ENCODE data around the gene ATP8B1.

The ATP8B1 gene

DNA sequence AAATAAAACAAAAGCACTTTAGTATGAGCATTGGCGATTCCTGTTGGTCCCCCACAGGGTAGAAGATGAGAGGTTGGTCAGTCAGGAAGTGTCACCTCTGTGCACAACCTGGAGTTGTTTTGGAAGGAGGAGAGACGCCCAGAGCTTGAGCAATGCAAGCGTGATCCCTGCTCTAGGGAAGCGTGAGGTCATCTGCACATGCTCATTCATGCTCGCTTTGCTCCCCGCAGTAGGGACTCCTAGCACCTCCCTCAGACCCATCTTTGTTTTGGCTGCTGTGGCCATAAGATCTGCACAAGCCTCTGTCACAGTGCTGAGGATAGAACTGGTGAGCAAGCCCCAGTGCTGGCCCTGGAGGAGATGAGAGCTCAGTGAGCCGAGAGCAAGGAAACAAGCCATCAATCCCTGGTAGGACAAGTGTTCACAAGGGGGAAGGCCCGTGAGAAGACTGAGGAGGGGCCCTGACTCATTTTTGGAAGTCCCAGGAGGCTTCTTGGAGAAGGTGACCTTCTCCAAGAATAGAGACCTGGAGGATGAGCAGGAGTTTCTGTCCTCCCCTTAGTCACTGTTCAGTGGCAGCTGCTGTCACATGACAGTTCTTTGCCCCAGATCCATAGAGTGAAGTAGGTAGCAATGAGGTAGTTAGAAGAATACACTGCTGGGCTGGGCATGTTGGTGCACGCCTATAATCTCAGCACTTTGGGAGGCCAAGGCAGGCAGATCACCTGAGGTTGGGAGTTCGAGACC, 13.3 kb upstream of the ATP8B1 start:
- no peak for DNase-seq

DNA sequence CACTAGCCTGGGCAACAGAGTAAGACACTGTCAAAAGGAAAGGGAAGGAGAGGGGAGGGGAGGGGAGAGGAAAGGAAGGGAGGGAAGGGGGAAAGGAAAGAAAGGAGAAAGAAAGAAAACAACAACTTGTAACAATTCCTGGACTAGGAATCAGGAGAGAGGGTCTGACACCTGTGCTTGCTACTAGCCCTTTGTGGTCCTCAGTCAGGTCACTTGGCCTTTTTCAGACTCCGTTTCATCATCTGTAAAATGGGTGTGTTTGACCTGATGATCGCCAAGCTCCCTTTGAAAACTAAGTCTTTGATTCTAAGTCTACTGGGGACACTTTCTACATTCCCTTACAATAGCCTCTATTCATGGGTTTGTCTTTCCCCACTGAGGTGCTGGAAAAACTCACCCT, 11.4 kb upstream of the ATP8B1 start:
- DNase-seq: no peak

DNA sequence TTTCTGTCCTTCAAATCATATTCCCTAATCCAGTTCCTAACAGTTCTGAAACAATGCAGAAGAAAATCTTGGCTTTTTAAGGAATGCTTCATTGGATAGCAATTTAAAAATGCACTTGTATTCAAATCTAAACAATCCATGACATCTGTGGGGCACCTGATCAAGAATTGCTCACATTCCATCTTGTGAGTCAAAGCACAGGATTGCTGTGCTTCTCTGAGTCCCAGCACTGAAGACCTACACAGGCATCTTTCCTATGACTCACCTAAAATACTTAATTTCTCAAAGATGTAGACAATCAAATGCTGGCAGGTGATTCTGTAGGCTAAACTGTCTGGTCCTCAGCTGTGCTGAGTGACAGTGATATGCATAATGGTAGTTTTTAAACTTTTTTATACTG, 10.1 kb upstream of the ATP8B1 start:
- DNase-seq: no peak

DNA sequence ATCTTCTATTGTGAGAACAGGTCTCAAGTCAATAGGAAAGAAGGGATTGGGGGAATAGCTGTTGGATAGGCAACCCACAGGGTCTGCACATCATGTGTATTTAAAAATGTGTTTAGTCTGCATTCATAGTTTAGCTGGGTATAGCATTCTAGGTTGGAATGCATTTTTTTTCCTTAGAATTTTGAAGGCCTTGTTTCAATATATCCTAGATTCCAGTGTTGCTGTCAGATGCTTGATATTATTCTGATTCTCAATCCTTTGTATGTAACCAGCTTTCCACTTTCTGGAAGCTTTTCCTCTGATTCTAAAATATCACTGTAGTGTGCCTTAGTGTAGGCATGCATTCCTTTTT, 9.0 kb upstream of the ATP8B1 start:
- DNase-seq: no peak

DNA sequence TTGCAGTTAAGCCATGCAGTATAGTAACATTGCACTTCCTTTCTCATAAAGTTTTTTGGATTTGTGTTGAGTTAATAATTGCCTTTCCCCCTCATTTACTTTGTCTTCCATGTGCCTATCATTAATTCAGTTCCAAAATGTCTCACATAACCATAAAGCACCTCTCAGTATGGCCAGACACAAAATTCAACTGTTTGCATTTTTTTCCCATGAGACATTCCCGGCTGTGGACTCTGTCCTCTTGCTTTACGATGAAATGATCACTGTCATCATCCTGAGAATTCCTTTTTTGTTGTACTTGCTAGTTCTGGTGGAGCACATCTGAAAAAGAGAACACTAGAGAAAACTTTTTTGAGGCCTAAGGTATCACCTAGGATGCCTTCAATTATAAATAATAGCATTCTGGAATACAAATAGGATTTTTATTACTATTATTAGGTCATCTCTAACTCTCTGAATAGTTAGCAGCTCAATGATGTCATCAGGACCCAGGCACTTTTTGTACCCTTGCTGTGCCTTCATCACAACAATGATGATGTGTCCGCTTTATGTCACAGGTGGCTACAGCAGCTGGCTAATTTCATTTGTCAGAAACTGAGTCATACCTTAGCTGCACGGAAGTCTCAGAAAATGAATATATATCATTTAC, 8.5 kb upstream of the ATP8B1 start:
- DNase-seq: no peak

DNA sequence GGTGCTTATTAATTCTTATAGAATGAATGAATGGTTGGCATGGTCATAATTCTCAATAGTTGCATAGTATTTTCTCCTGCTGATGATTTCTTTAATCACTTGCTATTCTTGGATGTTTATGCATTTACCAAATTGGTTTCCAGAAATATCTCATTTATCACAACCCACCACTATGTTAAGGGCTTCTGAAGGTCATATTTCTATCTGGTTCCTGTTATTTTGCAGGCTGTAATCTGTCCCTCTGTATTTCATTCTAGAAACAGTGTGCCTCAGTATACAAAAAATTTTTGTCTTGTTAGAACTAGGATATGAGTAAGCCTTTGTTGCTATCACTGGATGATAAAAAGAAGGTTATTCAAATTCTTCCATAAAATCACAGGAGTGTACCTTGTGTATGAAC, 6.1 kb upstream of the ATP8B1 start:
- no peak for DNase-seq

DNA sequence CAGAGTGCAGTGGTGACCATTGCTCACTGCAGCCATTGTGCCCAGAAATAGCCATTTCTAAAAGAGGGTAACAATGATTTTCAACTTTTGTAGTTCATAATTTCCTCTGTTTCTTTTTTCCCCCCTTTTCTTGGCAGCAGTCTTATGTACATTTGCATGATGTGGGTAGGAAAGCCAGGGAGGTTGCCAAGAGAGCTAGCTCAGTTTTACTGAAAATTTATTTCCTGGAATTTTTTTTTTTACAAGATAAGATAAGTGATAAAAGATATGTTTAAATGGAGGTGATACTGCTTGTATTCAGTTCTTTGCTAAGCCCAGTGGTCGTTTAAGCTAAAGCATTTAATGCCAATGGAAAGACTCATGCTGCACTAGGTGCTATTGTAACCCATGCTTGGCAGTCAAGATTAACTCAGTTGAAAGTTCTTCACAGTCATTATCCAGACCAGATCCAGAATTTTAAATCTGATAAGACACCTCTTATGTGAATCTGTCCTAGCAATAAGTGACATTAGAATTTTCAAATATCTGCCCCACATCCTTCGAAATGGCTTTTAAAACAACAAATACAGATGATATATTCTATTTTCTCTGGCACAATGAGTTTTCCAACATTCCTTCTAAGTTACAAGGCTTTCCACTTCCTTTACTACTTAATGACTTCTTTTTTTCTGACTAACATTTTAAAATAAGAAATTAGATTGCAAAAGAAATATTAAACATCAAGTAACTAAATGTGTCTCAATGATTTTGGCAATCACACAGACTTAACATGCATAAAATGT, 4.4 kb upstream of the ATP8B1 start:
- no peak for DNase-seq

DNA sequence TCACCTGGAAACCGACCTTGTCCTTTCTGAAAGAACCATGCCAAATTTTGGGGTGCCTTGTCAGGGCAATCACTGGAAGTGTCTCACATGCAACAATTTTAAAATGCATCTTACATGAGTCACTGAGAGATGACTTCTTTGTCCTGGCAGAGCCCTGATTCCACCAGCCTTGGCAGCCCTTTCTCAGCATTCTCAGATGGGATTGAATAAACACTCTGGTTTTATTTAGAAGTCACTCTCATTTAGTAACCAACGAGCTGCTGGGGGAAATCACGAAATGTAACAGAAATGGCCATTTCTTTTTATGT, 3.8 kb upstream of the ATP8B1 start:
- DNase-seq: no peak

DNA sequence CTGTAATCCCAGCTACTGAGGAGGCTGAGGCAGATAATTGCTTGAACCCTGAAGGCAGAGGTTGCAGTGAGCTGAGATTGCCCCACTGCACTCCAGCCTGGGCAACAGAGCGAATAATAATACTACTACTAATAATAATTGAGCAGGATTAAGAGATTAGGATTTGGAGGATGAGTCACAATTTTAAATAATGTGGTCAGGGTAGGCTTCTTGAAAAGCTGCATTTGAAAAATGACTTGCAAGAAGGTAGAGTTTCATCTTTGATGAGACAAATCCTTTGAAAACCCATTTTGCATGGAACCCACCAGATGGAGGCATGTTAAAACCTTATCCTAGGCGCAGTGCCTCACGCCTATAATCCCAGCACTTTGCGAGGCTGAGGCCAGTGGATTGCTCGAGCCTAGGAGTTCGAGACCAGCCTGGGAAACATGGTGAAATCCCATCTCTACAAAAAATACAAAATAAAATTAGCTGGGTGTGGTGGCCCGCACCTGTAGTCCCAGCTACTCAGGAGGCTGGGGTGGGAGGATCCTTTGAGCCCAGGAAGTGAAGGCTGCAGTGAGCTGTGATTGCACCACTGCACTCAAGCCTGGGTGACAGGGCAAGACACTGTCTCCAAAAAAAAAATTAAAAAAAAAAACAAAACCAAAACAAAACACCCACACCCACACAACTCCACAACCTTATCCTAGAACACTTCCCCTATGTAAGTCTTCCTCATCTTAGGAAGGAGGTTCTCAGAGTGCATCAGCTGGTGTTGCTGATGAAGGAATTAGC, 3.3 kb upstream of the ATP8B1 start:
- no peak for DNase-seq

DNA sequence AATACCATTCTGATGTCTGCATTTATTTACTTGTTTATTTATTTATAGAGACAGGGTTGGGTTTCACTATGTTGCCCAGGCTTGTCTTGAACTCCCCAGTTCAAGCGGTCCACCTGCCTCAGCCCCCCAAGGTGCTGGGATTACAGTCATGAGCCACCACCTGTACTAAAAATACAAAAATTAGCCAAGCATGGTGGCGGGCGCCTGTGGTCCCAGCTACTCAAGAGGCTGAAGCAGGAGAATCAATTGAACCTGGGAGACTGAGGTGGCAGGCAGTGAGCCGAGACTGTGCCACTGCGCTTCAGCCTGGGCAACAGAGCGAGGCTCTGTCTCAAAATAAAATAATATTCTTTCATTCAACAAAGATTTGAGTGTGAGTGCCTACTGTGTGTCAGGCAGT, 2.0 kb upstream of the ATP8B1 start:
- DNase-seq: no peak

DNA sequence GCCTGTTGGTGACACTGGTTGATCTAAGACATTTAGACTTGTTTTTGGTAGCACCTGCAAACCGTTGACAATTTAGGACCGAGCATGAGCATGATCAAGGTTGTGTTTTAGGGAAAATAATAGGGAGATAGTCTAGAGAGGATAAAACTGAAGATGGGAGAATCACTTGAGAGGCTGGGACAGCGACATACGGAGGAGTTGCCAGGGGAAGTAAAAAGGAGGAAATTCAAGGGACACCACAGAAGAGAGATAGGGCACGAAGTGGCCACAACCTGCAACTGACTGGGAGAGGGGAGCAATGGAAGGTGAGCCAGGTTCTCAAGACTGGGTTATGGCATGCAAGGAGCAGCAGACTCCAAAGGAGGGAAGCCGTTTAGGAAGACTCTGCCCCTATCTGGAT, 1.4 kb upstream of the ATP8B1 start:
- DNase-seq: no peak

DNA sequence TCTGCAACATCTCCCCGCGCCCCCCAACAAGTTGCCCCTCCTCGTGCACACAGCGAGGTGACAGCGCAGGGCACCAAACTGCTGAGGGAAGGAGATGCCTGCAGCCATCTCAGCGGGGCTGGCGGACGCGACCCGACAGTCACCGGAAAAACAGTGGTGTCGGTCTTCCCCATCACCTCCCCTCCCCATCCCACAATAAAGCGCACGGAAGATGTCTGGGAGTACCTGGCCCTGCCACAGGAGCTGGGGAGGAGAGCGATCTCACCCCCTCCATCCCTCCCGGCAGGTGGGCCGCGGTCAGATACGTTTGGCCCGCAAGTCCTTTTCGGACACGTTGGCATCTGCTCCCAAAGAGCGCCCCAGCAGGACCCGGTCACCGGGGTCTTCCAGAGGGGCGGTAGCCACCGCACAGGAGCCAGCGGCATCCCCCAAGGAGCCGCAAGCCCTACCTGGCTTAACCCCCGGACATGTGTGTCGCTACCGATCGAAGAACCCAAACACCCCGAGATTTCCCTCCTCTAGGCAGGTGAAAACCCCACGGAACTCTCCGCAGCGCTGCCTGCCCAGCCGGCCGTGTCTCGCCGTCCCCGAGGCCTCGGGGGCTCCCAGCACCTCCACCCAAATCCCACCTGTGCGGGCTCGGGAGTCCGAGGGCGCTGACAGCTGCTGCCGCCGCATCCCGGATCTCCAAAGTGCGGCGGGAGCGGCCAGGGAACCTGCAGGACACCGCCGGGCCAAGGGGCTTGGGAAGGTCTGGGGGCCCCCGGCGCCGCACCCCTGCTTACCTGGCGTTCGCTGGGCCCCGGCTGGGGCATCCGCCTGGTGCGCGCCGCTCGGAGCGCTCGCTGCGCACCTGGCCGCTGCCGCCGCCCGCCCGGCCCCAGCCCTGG, 657 bp downstream of the ATP8B1 start:
- no peak for DNase-seq

DNA sequence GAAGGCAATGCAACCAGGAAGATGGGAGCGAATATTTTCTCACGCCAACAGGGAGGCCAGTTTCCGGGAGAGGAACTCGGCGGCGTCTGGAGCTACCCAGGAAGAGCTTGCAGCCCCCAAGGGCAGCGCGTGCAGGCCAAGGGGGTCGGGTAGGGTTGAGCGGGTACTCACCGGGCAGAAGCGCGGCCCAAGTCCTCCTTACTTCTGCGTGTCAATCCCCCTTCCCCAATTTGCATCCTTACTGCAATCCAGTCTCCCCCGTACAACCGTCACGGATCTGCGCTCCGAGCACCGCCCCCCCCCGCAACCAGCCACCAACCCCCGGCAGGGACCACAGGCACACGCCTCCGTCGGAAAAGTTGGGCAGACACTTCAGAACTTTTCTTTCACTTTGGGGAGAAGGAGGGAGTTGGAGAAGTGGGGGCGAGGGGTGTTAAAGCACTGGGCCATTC, 1.3 kb downstream of the ATP8B1 start:
- no peak for DNase-seq

DNA sequence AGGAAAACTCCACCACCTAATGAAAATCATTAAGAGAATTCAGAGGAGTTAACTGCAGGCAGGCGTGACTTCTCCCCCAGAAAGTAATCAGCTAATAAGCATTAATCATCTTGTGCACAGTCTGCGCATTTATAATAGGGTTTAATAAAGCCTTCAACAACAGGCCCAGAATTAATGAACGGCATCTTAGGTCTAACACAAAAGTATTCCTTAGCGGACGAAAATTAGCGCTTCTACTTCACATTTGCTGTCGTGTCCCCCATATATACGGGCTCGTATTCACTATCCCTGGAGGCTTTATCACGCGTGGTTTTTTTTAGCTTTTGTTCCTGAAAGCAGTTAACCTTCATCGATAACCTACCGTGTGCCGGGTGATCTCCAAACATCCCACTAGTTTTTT, 1.8 kb downstream of the ATP8B1 start:
- no peak for DNase-seq

DNA sequence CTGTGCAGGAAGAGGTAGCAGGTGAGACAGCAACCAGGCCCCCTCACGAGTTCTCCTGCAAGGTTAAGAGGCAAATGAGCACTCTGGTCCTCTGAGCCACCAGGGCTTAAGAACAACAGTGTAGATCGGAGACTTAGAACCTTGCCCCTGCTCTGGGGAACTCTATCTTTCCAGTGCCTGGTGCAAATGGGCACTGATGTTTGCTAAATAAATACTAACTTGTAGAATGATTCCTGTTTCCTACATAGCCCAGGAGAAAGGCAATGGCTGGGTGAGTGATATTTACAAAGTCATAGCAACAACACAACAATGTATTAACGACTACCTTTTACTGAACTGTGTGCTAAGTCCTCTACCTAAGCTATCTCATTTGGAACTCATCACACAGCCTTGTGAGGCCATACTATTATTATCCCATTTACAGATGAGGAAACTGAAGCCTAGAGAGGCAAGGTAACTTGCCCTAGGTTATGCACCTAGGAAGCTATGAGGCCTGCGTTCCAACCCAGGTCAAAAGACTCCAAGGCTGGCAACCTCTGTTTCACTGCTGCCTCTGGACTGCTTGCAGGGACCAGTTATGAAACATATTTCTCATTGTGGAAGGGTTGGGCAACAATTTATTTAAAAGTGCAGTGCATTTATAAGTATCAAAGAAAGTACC, 4.3 kb downstream of the ATP8B1 start:
- DNase-seq: no peak

DNA sequence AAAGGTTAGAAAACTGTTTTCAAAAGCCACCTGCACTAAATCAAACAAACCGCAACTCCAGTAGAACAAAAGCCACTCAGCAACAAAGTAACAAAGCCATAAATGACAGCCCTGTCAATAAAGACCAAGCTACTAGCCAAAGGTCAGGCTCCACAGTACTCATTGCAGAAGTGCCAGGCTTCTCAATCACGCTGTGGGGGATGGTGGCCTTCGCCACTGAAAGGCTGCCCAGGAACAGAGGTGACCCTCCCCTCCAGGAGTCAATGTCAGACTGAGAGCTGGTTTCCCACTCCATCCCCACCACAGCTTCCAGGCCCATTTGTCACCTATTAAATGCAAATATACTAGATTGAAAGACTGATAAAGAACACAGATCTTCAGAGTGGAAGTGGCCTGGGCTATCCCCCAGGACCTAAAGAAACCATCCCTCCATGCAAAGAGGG, 5.9 kb downstream of the ATP8B1 start:
- DNase-seq: no peak

DNA sequence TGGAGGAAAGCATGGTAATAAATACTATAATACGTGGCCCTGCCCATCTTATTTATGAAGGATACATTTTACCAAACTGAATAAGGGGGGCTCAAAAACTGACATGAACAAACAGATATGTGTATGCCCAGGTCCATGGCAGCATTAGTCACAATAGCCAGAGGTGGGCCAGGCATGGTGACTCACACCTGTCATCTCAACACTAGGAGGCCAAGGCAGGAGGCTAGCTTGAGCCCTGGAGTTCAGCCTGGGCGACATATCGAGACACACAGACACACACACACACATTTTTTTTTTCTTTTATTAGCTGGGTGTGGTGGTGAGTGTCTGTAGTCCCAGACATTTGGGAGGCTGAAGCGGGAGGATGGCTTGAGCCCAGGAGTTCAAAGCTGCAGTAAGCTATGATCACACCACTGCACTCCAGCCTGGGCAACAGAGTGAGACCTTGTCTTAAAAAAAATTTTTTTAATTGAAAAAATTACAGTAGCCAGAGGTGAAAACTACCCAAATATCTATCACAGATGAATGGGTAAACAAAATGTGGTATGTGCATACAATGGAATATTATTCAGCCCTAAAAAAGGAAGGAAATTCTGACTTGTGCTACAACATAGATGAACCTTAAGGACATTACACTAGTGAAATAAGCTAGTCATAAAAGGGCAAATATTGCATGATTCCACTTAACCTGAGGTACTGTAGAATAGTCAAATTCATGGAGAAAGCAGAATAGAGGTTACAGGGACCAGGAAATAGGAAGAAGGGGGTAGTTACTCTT, 8.0 kb downstream of the ATP8B1 start:
- DNase-seq: no peak

DNA sequence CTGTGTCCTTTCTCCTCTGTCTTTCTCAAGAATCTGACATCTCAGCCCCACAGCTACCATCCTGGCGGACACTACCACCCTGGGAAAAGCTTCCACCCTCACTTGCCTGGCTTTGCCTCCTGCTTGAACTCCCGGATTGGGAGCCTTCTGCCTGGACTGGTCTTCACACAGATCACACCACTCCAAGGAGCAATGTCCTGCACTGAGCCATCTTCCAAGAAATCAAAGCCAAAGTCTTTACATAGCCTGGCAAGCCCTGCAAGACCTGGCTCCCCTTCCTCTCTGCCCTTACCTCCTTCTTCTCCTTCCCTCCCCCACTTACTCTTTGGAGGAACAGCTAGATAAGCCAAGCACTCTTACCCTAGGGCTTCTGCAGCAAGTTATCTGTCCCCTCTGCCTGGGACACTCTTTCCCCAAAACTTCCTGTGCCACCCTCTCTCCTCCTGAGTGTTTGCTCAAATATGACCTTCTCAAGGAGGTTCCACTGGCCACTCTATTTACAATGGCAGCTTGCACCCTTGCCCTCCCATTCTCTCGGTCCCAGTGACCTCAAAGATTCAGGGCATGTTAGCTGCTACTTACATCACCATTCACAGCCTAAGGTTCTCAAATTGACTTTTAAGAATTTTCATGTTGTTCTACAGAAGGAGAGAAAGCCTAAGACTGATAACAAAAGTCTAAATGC, 9.7 kb downstream of the ATP8B1 start:
- DNase-seq: no peak

DNA sequence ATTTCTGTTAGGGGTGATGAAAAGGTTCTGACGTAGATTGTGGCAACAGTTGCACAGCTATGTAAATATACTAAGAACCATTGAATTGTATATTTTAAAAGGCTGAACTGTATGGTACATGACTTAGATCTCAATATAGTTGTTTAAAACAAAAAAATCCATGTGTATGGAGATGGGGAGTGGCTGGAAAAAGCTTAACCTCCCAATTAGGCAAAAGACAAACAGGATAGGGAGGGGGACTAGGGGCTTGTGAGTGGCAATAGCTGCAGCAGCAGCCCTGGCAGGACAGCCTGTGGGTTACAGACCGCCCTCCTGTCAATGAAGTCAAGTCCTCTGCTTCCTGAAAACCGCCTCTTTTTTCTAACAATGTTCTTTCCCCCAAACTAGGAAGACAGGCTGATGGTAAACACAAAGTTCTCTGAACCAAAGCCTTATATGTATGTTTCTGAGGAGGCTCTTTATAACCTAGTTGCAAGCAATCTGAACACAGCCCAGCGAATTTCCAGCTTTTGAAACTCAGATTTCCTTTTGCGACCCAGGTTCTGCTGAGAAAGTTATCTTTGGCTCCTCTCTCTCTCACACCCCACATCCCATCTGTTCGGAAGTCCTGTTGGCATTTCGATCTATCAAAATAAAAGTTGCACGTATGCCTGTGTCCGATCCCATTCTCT, 10.3 kb downstream of the ATP8B1 start:
- DNase-seq: no peak

DNA sequence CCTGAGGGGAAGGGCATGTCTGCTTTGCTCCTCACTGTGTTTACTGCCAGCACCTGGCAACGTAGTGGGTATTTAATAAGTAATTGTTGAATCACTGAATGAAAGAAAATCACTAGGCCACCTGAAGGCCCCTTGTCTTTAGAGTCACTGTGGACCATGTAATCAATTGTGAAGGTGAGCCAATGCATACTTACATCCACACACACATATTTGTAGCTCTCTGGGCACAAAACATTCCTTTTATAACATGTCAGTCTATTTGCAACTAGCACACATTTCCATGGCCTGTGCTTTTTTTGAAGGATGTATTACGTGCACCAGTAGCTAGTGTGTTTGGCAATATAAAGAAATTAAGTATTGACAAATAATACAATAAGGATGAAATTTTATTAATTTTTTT, 11.2 kb downstream of the ATP8B1 start:
- DNase-seq: no peak
